Neural cell (in vitro differentiated cells): ENCODE results near the gene METTL3. TPM values are rescaled to one million over a fixed set of nuclear protein-coding genes. Genes with fewer than 3 reads are reported as not detected.
A peak's percentile ranks its signal among the peaks of the same experiment; 100 is the strongest.
"Not testable (repeated sequence)": the region's sequence is repeated elsewhere in the genome, so short reads cannot be mapped to it uniquely, and the experiment has no call there.

Experiments used
- H2AFZ ChIP-seq: fragments of 200-600, 300-800 bp; sonication (generic), shearing (Covaris generic); 2 replicates; pipeline ENCODE4 v1.6.0; 2014; ENCODE audit warnings: low read depth, mild to moderate bottlenecking, antibody characterized with exemption, low read length, moderate library complexity
- H3F3A ChIP-seq: fragments of 200-600 bp; shearing (Covaris generic); 2 replicates; pipeline ENCODE4 v1.6.1; 2016; ENCODE audit warnings: mild to moderate bottlenecking, moderate library complexity, mixed read lengths, antibody characterized with exemption, low read length; ENCODE audit not compliant: insufficient read depth, poor library complexity, severe bottlenecking
- H3K27ac ChIP-seq: fragments of 200-600, 300-800 bp; sonication (generic), shearing (Covaris generic); 2 replicates; pipeline ENCODE4 v1.5.1; 2014; ENCODE audit warnings: mild to moderate bottlenecking, low read length, moderate library complexity
- H3K27me3 ChIP-seq: fragments of 300-800, 200-600 bp; sonication (generic), shearing (Covaris generic); 2 replicates; pipeline ENCODE4 v1.6.0; 2014; ENCODE audit warnings: mild to moderate bottlenecking, low read depth, low read length, moderate library complexity; ENCODE audit not compliant: insufficient read depth
- H3K36me3 ChIP-seq: fragments of 300-800, 200-600 bp; sonication (generic), shearing (Covaris generic); 2 replicates; pipeline ENCODE4 v1.5.1; 2014; ENCODE audit warnings: mild to moderate bottlenecking, antibody characterized with exemption, low read length, moderate library complexity; ENCODE audit not compliant: insufficient read depth
- H3K4me2 ChIP-seq: fragments of 300-800, 200-600 bp; sonication (generic), shearing (Covaris generic); 2 replicates; pipeline ENCODE4 v1.6.0; 2014; ENCODE audit warnings: mild to moderate bottlenecking, low read length
- H3K4me3 ChIP-seq: fragments of 300-800, 200-600 bp; sonication (generic), shearing (Covaris generic); 2 replicates; pipeline ENCODE4 v1.5.1; 2014; ENCODE audit warnings: mild to moderate bottlenecking, low read length, moderate library complexity
- H3K79me2 ChIP-seq: fragments of 200-600 bp; shearing (Covaris generic); replicated peaks from 2 replicates; pipeline ENCODE4 v1.6.0; 2014; ENCODE audit warnings: mild to moderate bottlenecking, low read length, moderate library complexity; ENCODE audit not compliant: insufficient read depth
- H3K9ac ChIP-seq: fragments of 300-800, 200-600 bp; sonication (generic), shearing (Covaris generic); 2 replicates; pipeline ENCODE4 v1.6.1; 2016; ENCODE audit warnings: mild to moderate bottlenecking, low read length, mixed read lengths
- H3K9me2 ChIP-seq: fragments of 200-600 bp; shearing (Covaris generic); 2 replicates; pipeline ENCODE4 v1.6.1; 2016; ENCODE audit warnings: mild to moderate bottlenecking, low read length, mixed read lengths; ENCODE audit not compliant: insufficient read depth
- H3K9me3 ChIP-seq: fragments of 200-600, 300-800 bp; sonication (generic), shearing (Covaris generic); 2 replicates; pipeline ENCODE4 v1.6.1; 2016; ENCODE audit warnings: mild to moderate bottlenecking, mixed run types, low read length, moderate library complexity, mixed read lengths
- H4K20me1 ChIP-seq: fragments of 200-600 bp; shearing (Covaris generic); 2 replicates; pipeline ENCODE4 v1.6.1; 2016; ENCODE audit warnings: mild to moderate bottlenecking, mixed run types; ENCODE audit not compliant: insufficient read depth
- CTCF ChIP-seq: fragments of 450-650 bp; IDR thresholded peaks from 2 replicates; pipeline ENCODE4 v1.5.1; 2014; ENCODE audit warnings: antibody characterized with exemption, mild to moderate bottlenecking, moderate library complexity; ENCODE audit not compliant: poor library complexity, severe bottlenecking
- EP300 ChIP-seq: fragments of 450-650 bp; conservative IDR thresholded peaks from 2 replicates; pipeline ENCODE4 v1.6.1; 2014; ENCODE audit warnings: antibody characterized with exemption, mild to moderate bottlenecking, moderate library complexity; ENCODE audit not compliant: poor library complexity, severe bottlenecking
- EZH2 ChIP-seq: fragments of 200-600, 300-800 bp; shearing (Covaris generic), sonication (generic); IDR thresholded peaks from 2 replicates; pipeline ENCODE4 v1.6.1; 2014; ENCODE audit warnings: antibody characterized with exemption, low read length, borderline replicate concordance, mild to moderate bottlenecking; ENCODE audit not compliant: insufficient read depth, poor library complexity, severe bottlenecking
- MXI1 ChIP-seq: fragments of 450-650 bp; conservative IDR thresholded peaks from 2 replicates; pipeline ENCODE4 v1.6.1; 2014; ENCODE audit warnings: antibody characterized with exemption, mild to moderate bottlenecking; ENCODE audit not compliant: poor library complexity, severe bottlenecking
- POLR2AphosphoS5 ChIP-seq: IDR thresholded peaks from 2 replicates; pipeline ENCODE4 v1.6.1; 2012
- RAD21 ChIP-seq: fragments of 450-650 bp; conservative IDR thresholded peaks from 2 replicates; pipeline ENCODE4 v1.6.1; 2014; ENCODE audit warnings: antibody characterized with exemption, mild to moderate bottlenecking, moderate library complexity
- REST ChIP-seq: IDR thresholded peaks from 2 replicates; pipeline ENCODE4 v1.6.1; 2012; ENCODE audit warnings: borderline replicate concordance
- SMC3 ChIP-seq: fragments of 450-650 bp; conservative IDR thresholded peaks from 2 replicates; pipeline ENCODE4 v1.6.1; 2014; ENCODE audit warnings: antibody characterized with exemption, mild to moderate bottlenecking, moderate library complexity; ENCODE audit not compliant: poor library complexity
- TAF1 ChIP-seq: IDR thresholded peaks from 2 replicates; pipeline ENCODE4 v1.6.1; 2012; ENCODE audit warnings: low read depth
- polyA plus RNA-seq: library from polyadenylated mRNA; depleted of rRNA; stranded (reverse); fragments of >200 nt; gene quantifications from 2 replicates; pipeline ENCODE4 v1.2.3, GENCODE V29; 2014

Gene METTL3
- polyA plus RNA-seq, 1 donor from 2014 or later = 262 TPM

- Histone ChIP-seq H3K9me2 (no peaks in the 10 kb centered on the region), H3K4me3 (no peak overlapping the region), H3K4me2 (no peak overlapping the region), H3K27me3 (no peaks in the 10 kb centered on the region), H2AFZ (no peak overlapping the region), H3K79me2 (no peaks in the 10 kb centered on the region), H3K9ac (no peak overlapping the region), H3K9me3 (no peaks in the 10 kb centered on the region), H3K36me3 (no peaks in the 10 kb centered on the region), H3K27ac (no peak overlapping the region), H3F3A (no peaks in the 10 kb centered on the region), H4K20me1 (no peaks in the 10 kb centered on the region)
- no peak for TF ChIP-seq EZH2
- TF ChIP-seq TAF1 = no peak
- no peak for TF ChIP-seq CTCF
- TF ChIP-seq REST = no peak
- no peak for TF ChIP-seq POLR2AphosphoS5
- TF ChIP-seq MXI1 = no peak
- TF ChIP-seq RAD21 = no peak
- no peak for TF ChIP-seq SMC3
- no peak for TF ChIP-seq EP300
These were observed 42.1 kb upstream of the METTL3 start for GRCh38 chr14:21553266-21553665.

DNA sequence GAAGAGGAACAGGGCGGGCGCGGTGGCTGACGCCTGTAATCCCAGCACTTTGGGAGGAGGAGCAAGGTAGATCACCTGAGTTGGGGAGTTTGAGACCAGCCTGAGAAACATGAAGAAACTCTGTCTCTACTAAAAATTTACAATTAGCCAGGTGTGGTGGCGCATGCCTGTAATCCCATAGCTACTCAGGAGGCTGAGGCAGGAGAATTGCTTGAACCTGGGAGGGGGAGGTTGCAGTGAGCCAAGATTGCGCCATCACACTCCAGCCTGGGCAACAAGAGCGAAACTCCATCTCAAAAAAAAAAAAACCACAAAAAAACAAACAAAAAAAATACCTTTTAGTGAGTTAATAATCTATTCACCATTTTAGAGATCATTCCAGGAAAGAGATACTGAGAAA lies 33.4 kb upstream of the METTL3 start:
- not testable (repeated sequence) for H3K4me3 ChIP-seq, H3K4me2 ChIP-seq, H3K36me3 ChIP-seq, H3K79me2 ChIP-seq, H3K9ac ChIP-seq, H3K9me3 ChIP-seq, H3K27ac ChIP-seq, H4K20me1 ChIP-seq, H3K27me3 ChIP-seq, H3F3A ChIP-seq, H2AFZ ChIP-seq, H3K9me2 ChIP-seq

DNA sequence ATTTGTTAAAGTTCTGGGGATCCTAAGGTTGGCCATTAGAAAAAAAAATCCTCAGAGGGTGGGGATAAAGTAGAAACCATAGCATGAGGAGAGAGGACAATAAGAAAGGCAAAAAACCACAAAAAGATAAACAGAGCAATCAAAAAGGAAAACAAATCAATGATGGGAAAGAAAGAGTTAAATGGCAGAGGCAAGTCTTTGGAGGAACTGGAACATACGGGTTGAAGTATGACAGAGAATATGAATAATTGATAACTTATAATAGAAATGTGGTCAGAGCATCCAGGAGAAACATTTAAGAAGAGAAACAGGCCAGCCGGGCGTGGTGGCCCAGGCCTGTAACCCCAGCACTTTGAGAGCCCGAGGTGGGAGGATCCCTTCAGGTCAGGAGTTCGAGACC lies 32.8 kb upstream of the METTL3 start:
- Histone ChIP-seq H3K27me3 (no peaks in the 10 kb centered on the region), H3K4me3 (peak overlapping the region; percentile 29), H2AFZ (peak overlapping the region; percentile 7), H3K9ac (no peak overlapping the region), H3K27ac (peak overlapping the region; percentile 24), H3F3A (no peaks in the 10 kb centered on the region), H3K36me3 (no peaks in the 10 kb centered on the region), H3K9me2 (no peaks in the 10 kb centered on the region), H3K9me3 (no peaks in the 10 kb centered on the region), H4K20me1 (no peaks in the 10 kb centered on the region), H3K79me2 (no peaks in the 10 kb centered on the region), H3K4me2 (no peak overlapping the region)
- TF ChIP-seq CTCF (no peak), RAD21 (no peak), EP300 (no peak), POLR2AphosphoS5 (no peak), TAF1 (no peak), EZH2 (no peak), SMC3 (no peak), MXI1 (no peak), REST (no peak)
